NB4 (cell line): ENCODE results near the gene ARHGAP33.

Source experiments
- CTCF ChIP-seq: IDR thresholded peaks from one replicate; pipeline ENCODE4 v1.5.1; 2012; ENCODE audit warnings: low read depth, low read length
- MAX ChIP-seq: IDR thresholded peaks from 2 replicates; pipeline ENCODE4 v1.6.1; 2011; ENCODE audit warnings: low read depth, low read length
- POLR2A ChIP-seq: IDR thresholded peaks from 2 replicates; pipeline ENCODE4 v1.6.1; 2011; ENCODE audit warnings: mild to moderate bottlenecking; ENCODE audit not compliant: insufficient read length; ENCODE audit errors: extremely low read depth

GRCh38 chr19:35744430-35745327 is 30.7 kb upstream of the ARHGAP33 start:
- TF ChIP-seq CTCF: no peak
- peak; percentile 42 for TF ChIP-seq POLR2A
- no peak for TF ChIP-seq MAX
